HG03025 (cell line): Measurements from ENCODE around the gene APOE.
"Not testable (repeated sequence)": the region's sequence is repeated elsewhere in the genome, so short reads cannot be mapped to it uniquely, and the experiment has no call there.

Experiments used
- ATAC-seq: cut with Tn5 transposase; IDR thresholded peaks from one replicate; pipeline ENCODE4 v1.9.1; 2021; ENCODE audit warnings: mild to moderate bottlenecking, moderate library complexity; ENCODE audit not compliant: unreplicated experiment, low FRiP score

APOE gene

GRCh38 chr19:44905437-44906160 lies at the start of gene APOE:
TSS of gene APOE (plus strand) at chr19:44905796. CDS start at chr19:44906625, 829 bp downstream.
- ATAC-seq: no peak

GRCh38 chr19:44856421-44857083 lies 49.0 kb upstream of the APOE start:
- ATAC-seq: no peak

- ATAC-seq: no peak
Observed at GRCh38 chr19:44857837-44858236, 47.8 kb upstream of the APOE start.

- not testable (repeated sequence) for ATAC-seq
Observed at GRCh38 chr19:44861576-44861975, 44.0 kb upstream of the APOE start.

GRCh38 chr19:44863990-44864389 lies 41.6 kb upstream of the APOE start:
- no peak for ATAC-seq

GRCh38 chr19:44865196-44865767 lies 40.3 kb upstream of the APOE start:
- no peak for ATAC-seq

GRCh38 chr19:44866664-44867063 lies 38.9 kb upstream of the APOE start:
- no peak for ATAC-seq

GRCh38 chr19:44867578-44867977 lies 38.0 kb upstream of the APOE start:
- ATAC-seq: no peak

- ATAC-seq: no peak
Observed at GRCh38 chr19:44869733-44870470, 35.7 kb upstream of the APOE start.

GRCh38 chr19:44871809-44872208 lies 33.8 kb upstream of the APOE start:
- ATAC-seq: no peak

GRCh38 chr19:44872661-44873060 lies 32.9 kb upstream of the APOE start:
- no peak for ATAC-seq

GRCh38 chr19:44874317-44874716 lies 31.3 kb upstream of the APOE start:
- no peak for ATAC-seq

- ATAC-seq: no peak
Observed at GRCh38 chr19:44875666-44876451, 29.7 kb upstream of the APOE start.

GRCh38 chr19:44876930-44877535 lies 28.6 kb upstream of the APOE start:
- no peak for ATAC-seq

- ATAC-seq: no peak
Observed at GRCh38 chr19:44878120-44878865, 27.3 kb upstream of the APOE start.

GRCh38 chr19:44879309-44880065 lies 26.1 kb upstream of the APOE start:
- ATAC-seq: no peak

- ATAC-seq: no peak
Observed at GRCh38 chr19:44882063-44882462, 23.5 kb upstream of the APOE start.

GRCh38 chr19:44882619-44883397 lies 22.8 kb upstream of the APOE start:
- ATAC-seq: not testable (repeated sequence)
